Uterus (tissue), 4 donors: ENCODE measurements around the gene ARHGEF16. TPM values are rescaled to one million over a fixed set of nuclear protein-coding genes. Genes with fewer than 3 reads are reported as not detected.

Source experiments
- DNase-seq, 2 donors: peaks; one replicate each; pipeline ENCODE4 v3.0.0-alpha.2; 2019 to 2020
- H3K27ac ChIP-seq, 2 donors: fragments of 200-600 bp; sonication (generic); 1 replicate in 1 of 2; 2 replicates in 1 of 2; pipeline ENCODE4 v1.5.1; 2016 to 2018
- H3K27me3 ChIP-seq, 2 donors: fragments of 200-600 bp; sonication (generic); one replicate each; pipeline ENCODE4 v1.5.1; 2018 to 2019; ENCODE audit warnings: control low read depth in 1 of 2
- H3K36me3 ChIP-seq, 2 donors: fragments of 200-600 bp; sonication (generic); one replicate each; pipeline ENCODE4 v1.5.1; 2019; ENCODE audit warnings: control low read depth in 1 of 2
- H3K4me1 ChIP-seq, 2 donors: fragments of 200-600 bp; sonication (generic); one replicate each; pipeline ENCODE4 v1.5.1; 2018 to 2019; ENCODE audit warnings: control low read depth in 1 of 2
- H3K4me3 ChIP-seq, 2 donors: fragments of 200-600 bp; sonication (generic); 1 replicate in 1 of 2; 2 replicates in 1 of 2; pipeline ENCODE4 v1.5.1; 2018 to 2019; ENCODE audit warnings: mild to moderate bottlenecking in 1 of 2
- H3K9me3 ChIP-seq, 2 donors: fragments of 200-600 bp; sonication (generic); one replicate each; pipeline ENCODE4 v1.5.1; 2019; ENCODE audit warnings: control low read depth in 1 of 2
- CTCF ChIP-seq, 4 experiments: fragments of 200-600 bp in 2 of 4; fragments of 450-650 bp in 2 of 4; sonication (generic) in 2 of 4; IDR thresholded peaks; one replicate each; pipeline ENCODE4 v1.5.1; 2016 to 2019; ENCODE audit warnings: antibody characterized with exemption in 4 of 4, mild to moderate bottlenecking in 2 of 4, moderate library complexity in 1 of 4
- POLR2A ChIP-seq, 2 donors: fragments of 450-650 bp; IDR thresholded peaks; one replicate each; pipeline ENCODE4 v1.6.1; 2016; ENCODE audit warnings: antibody characterized with exemption in 2 of 2, mild to moderate bottlenecking in 1 of 2, moderate library complexity in 1 of 2
- intact Hi-C: fragments of 100-400 bp; cut with DNase I; formaldehyde crosslinking; loops from one replicate; pipeline ENCODE4 v1.15.1; 2023; ENCODE audit warnings: low total_unique reads
- total RNA-seq, 4 donors: library from RNA; depleted of rRNA in 3 of 4; stranded (reverse); fragments of >200 nt in 3 of 4; gene quantifications; one replicate each; pipeline versions ENCODE4 v1.1.0 to v1.2.4, GENCODE V29; 2014 to 2023
- donor health status: DM: yes; HTN: yes; CAD: no.

Gene ARHGEF16
- total RNA-seq, 4 donors from 2014 or later = 0.29 to 2.3 (median 1.2) TPM; not detected in 1

GRCh38 chr1:3407021-3407420, 47.4 kb upstream of the ARHGEF16 start:
- no peak for DNase-seq
- H3K9me3 ChIP-seq = no peaks in the 10 kb centered on the region
- TF ChIP-seq POLR2A (IDR thresholded peaks at IDR 0.05) (no peak), CTCF (IDR thresholded peaks at IDR 0.05) (no peak)
- H3K4me3 ChIP-seq = no peak overlapping the region
- H3K27ac ChIP-seq = no peak overlapping the region
- H3K27me3 ChIP-seq = no peaks in the 10 kb centered on the region
- peaks cover 0 to 13% of the 10 kb centered on the region in 2 donors for H3K4me1 ChIP-seq
- no peaks in the 10 kb centered on the region for H3K36me3 ChIP-seq
- intact Hi-C loops = no loop called here

- Histone ChIP-seq H3K27me3 (no peaks in the 10 kb centered on the region), H3K36me3 (no peaks in the 10 kb centered on the region), H3K9me3 (no peaks in the 10 kb centered on the region), H3K4me3 (no peak overlapping the region), H3K27ac (no peak overlapping the region), H3K4me1 (no peaks in the 10 kb centered on the region)
- DNase-seq = no peak
- intact Hi-C loops = no loop called here
- no peak for TF ChIP-seq POLR2A (IDR thresholded peaks at IDR 0.05)
- TF ChIP-seq CTCF (IDR thresholded peaks at IDR 0.05) = no peak
Observed at GRCh38 chr1:3408751-3409266, 45.7 kb upstream of the ARHGEF16 start.

GRCh38 chr1:3409366-3410141, 44.9 kb upstream of the ARHGEF16 start:
- no peak for DNase-seq
- no peaks in the 10 kb centered on the region for H3K36me3 ChIP-seq
- H3K4me1 ChIP-seq = no peaks in the 10 kb centered on the region
- H3K27me3 ChIP-seq = no peaks in the 10 kb centered on the region
- H3K27ac ChIP-seq = no peak overlapping the region
- intact Hi-C loops = no loop called here
- H3K9me3 ChIP-seq = no peaks in the 10 kb centered on the region
- H3K4me3 ChIP-seq = no peak overlapping the region
- TF ChIP-seq POLR2A (IDR thresholded peaks at IDR 0.05) (no peak), CTCF (IDR thresholded peaks at IDR 0.05) (no peak)

- H3K27ac ChIP-seq = no peak overlapping the region
- peak; percentile 32 to 56 for DNase-seq
- no peak overlapping the region for H3K4me3 ChIP-seq
- no peaks in the 10 kb centered on the region for H3K9me3 ChIP-seq
- TF ChIP-seq POLR2A (IDR thresholded peaks at IDR 0.05) = no peak
- peak; percentile 53 to 72 (median 62) for TF ChIP-seq CTCF (IDR thresholded peaks at IDR 0.05)
- intact Hi-C loops = no loop called here
- no peaks in the 10 kb centered on the region for H3K4me1 ChIP-seq
- H3K27me3 ChIP-seq = no peaks in the 10 kb centered on the region
- no peaks in the 10 kb centered on the region for H3K36me3 ChIP-seq
Observed at GRCh38 chr1:3410142-3410925, 44.1 kb upstream of the ARHGEF16 start.

- TF ChIP-seq POLR2A (IDR thresholded peaks at IDR 0.05) (no peak), CTCF (IDR thresholded peaks at IDR 0.05) (no peak)
- Histone ChIP-seq H3K4me1 (no peaks in the 10 kb centered on the region), H3K4me3 (no peak overlapping the region), H3K27me3 (no peaks in the 10 kb centered on the region), H3K9me3 (no peaks in the 10 kb centered on the region), H3K27ac (no peak overlapping the region), H3K36me3 (no peaks in the 10 kb centered on the region)
- intact Hi-C loops = no loop called here
- no peak for DNase-seq
Observed at GRCh38 chr1:3411806-3412205, 42.7 kb upstream of the ARHGEF16 start.
